Stimulated activated CD4-positive, alpha-beta T cell treated with anti-CD3 and anti-CD28 coated beads, Interleukin-15, amount 100 ng/mL, for 48 hours (primary cell): Measurements from ENCODE around the gene POM121L2.
"Not testable (repeated sequence)": the region's sequence is repeated elsewhere in the genome, so short reads cannot be mapped to it uniquely, and the experiment has no call there.

Experiments used
- DNase-seq, 2 donors: peaks; one replicate each; pipeline ENCODE4 v3.0.0-alpha.2; 2020; ENCODE audit warnings: low read depth in 2 of 2

POM121L2 gene

DNA sequence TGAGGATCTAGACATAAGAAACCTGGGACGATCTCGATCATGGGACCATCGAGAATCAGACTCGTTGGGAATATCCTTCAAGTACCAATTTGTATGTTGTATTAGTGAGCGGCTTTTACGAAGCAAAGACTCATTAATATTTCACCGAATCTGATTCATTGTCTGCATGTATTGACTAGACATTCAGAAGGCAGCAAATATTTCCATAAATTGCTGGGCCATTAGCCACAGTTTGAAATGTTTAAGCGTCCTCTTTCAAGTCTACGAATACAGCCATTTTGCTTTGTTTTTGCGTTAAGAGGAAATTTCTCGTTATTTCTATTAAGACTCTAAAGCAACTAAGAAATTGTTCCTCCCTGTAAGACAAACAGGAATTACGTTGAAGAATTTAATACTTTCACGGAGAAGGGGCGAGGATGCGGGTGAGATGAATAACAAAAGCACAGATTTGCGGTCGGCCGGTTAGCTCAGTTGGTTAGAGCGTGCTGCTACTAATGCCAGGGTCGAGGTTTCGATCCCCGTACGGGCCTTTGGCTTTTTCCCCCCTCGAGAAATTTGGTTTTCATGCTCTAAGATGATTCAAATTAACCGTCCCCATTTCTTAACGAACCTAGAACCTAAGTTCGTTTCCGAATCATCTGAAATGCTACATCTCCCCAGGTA lies 18.5 kb downstream of the POM121L2 start:
- no peak for DNase-seq

- no peak for DNase-seq
Observed at GRCh38 chr6:27290850-27291208, 21.2 kb downstream of the POM121L2 start.

DNA sequence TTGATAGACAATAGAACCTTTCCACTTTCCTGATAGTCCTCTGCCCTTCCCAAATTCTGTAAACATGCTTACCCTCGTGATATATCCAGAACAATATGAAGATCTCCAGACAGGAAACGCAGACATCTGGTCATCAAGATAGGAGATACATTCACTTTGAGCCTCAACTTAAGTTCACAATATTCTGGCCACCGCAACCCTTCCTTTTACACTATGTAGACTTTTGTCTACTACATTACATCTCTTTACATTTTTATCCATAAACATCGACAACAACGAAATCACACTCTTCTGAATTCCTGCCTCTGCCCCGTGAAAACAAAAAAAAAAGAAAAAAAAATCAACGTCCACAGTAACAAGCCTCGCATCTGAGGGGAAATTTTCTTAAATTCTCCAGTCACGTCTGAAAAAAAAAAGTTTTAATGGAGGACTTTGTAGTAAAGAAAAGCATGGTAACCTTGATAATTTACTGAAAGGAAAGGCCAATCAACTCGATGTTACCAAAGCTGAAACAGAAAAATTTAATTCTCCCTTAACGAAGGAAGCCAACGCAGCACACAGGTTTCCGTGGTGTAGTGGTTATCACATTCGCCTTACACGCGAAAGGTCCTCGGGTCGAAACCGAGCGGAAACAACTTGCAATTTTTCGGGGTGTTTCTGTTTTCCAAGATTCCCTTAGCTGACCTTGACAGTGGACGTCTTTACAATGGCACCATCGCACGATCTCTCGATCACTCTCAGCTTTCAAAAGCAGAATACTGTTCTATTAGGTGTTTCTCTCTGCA lies 21.8 kb downstream of the POM121L2 start:
- no peak for DNase-seq

- no peak for DNase-seq
Observed at GRCh38 chr6:27288136-27289044, 23.7 kb downstream of the POM121L2 start.

GRCh38 chr6:27287751-27288135 lies 24.3 kb downstream of the POM121L2 start:
- no peak for DNase-seq

DNA sequence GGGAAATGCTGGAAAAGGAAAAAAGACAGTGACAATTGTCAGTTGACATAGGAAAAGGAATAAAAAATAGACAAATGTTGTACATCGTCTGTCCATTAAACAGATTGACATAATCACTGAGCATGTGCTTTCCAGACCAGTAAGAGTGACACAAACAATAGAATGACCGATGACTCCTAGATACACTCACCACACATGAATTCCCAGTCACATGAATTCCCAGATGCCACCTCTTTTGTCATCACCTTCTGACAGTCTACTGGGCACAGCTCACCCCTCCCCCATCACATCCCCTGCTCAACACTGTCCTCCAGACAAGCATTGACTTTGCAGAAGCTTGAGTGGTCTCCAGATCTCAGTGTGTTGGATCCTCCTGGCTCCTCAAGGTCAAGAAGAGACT lies 25.9 kb downstream of the POM121L2 start:
- no peak for DNase-seq

DNA sequence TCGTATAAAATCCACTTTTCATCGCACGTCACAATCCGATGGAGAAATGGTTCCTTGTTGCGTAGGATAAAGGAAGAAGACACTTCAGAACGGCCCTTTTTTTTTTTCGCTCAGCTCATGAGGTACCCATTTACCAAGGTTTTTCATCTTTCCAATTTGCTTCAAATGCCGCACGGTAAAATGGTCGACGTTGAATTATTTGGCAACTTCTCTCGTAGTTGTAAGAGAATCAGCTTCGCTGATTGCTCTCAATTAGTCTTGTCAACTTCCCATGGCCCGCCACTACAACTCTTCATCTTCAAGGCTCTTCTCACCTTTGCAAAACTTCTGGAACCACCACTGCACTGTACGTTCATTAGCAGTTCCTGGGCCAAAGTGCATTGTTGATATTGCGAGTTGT lies 28.8 kb downstream of the POM121L2 start:
- no peak for DNase-seq

- no peak for DNase-seq
Observed at GRCh38 chr6:27281569-27281968, 30.5 kb downstream of the POM121L2 start.

GRCh38 chr6:27281105-27281539 lies 31.0 kb downstream of the POM121L2 start:
- DNase-seq, result no peak

GRCh38 chr6:27280540-27281000 lies 31.5 kb downstream of the POM121L2 start:
- no peak for DNase-seq

GRCh38 chr6:27280064-27280539 lies 32.0 kb downstream of the POM121L2 start:
- peak; percentile 15 to 28 for DNase-seq

- DNase-seq, result no peak
Observed at GRCh38 chr6:27279513-27280063, 32.5 kb downstream of the POM121L2 start.

GRCh38 chr6:27275025-27275956 lies 36.8 kb downstream of the POM121L2 start:
- DNase-seq, result no peak

DNA sequence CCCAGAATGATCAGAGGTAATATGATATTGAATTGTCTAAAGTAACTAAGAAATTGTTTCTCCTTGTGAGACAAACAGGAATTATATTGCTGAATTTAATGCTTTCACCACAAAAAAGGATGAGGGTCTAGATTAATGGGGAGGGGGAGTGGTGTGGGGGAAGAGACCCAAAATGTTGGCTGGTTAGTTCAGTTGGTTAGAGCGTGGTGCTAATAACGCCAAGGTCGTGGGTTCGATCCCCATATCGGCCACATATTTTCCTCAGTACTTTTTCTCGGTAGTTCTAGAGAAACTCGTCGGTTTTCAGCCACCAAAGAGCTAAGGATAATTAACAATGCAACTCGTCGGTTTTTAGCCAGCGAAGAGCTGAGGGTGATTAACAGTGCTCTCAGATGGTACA lies 38.3 kb downstream of the POM121L2 start:
- DNase-seq, result no peak

DNA sequence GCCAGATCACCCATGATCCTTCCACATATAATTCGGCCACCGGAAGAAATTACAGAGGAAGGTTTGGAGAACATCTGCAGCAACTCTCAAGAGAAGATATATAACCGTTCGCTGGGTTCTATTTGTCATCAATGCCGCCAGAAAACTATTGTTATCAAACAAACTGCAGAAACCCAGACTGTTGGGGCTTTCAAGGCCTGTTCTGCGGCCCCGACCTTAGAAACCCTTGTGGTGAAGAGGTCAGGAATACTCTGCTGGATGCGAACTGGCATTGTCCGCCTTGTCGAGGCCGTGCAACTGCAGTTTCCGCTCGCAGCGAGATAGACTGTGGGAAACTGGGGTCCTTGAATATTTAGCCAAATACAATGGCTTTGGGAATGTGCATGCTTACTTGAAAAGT lies 43.3 kb downstream of the POM121L2 start:
- DNase-seq, result no peak

DNA sequence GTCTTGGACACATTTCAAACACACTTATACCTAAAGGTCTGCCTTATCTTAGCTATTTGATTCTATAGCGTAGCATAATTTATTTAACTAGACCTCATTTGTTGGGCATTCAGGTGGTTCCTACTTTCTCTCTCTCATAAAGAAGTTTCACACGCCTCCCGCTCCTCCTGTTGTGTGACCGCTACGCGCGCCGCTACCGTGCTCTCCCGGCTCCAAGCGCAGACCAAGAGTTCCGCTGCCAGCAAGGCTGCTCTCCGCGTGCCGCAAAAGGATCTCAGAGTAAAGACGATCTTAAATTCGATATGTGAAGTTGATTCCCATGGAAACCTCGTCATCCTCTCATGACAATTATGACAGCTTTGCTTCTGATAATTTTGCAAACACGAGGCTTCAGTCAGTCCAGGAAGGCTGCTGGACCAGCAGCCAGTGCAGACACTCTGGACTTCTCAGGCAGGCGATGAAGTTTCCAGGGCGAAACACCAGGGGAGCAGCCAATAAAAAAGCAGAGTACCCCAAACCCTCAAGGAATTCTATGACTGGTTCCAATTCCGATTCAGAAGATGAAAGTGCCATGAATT lies 44.1 kb downstream of the POM121L2 start:
- no peak for DNase-seq

- not testable (repeated sequence) for DNase-seq
Observed at GRCh38 chr6:27267003-27267402, 45.1 kb downstream of the POM121L2 start.

- no peak for DNase-seq
Observed at GRCh38 chr6:27263886-27264285, 48.2 kb downstream of the POM121L2 start.

DNA sequence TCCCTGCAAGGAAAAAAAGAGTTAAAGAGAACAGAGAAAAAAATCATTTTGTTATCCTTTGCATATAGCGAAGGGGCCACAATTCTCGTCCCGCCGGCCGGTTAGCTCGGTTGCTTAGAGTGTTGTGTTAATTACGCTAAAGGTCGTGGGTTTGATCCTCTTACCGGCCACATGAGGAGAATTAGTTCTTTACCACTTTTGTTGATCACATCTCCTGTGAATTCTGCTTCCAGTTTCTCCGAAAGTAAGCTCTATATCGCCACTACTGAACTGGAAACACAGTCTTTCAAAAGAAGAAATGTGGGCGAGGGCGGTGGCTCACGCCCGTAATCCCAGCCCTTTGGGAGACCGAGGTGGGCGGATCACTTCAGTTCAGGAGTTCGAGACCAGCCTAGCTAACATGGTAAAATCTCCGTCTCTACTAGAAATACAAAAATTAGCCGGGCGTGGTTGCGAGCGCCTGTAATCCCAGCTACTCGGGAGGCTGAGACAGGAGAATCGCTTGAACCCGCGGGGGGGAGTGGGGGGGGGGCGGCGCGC lies 51.2 kb downstream of the POM121L2 start:
- DNase-seq, result no peak

GRCh38 chr6:27260369-27260768 lies 51.7 kb downstream of the POM121L2 start:
- no peak for DNase-seq
